SKM-1 treated with dmso at 0.1 percent for 144 hours (cell line): ENCODE measurements around the gene THSD4.
A peak's percentile ranks its signal among the peaks of the same experiment; 100 is the strongest.

Experiments used
- DNase-seq: peaks from one replicate; lab custom pipeline; 2025; ENCODE audit not compliant: unreplicated experiment; lab: John Stamatoyannopoulos, UW

Gene THSD4

DNA sequence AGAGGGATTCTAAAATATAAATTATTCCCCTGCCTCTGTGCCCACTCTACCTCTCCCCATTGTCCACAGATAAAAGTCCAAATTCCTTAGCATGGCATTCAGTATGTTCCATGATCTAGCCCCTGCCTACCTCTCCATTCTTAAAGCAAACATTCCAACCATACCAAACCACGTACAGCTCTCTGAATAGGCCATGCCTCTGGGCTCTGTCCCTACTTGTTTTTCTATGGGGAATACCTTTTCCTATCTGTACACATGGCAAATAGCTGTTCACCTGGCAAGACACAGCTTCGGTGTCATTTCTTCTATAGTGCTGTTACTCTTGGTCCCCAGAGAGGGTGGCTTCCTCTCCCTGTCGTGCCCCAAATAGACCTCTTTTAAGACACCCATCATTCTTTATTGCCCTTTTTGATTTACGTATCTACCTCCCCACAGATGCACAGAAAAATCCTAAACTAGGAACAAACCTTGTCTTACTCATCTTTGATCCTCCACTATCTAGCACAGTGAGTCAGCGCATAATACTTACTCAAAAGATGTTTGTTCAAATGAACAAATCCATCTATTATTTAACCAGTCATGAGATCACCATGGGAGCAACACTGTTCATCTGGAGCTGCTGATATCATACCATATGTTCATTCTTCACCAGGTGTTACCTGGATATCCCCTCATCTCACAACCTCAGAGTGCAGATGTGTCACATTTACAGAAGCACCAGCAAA is 329.8 kb downstream of the THSD4 start:
- DNase-seq, result no peak

DNA sequence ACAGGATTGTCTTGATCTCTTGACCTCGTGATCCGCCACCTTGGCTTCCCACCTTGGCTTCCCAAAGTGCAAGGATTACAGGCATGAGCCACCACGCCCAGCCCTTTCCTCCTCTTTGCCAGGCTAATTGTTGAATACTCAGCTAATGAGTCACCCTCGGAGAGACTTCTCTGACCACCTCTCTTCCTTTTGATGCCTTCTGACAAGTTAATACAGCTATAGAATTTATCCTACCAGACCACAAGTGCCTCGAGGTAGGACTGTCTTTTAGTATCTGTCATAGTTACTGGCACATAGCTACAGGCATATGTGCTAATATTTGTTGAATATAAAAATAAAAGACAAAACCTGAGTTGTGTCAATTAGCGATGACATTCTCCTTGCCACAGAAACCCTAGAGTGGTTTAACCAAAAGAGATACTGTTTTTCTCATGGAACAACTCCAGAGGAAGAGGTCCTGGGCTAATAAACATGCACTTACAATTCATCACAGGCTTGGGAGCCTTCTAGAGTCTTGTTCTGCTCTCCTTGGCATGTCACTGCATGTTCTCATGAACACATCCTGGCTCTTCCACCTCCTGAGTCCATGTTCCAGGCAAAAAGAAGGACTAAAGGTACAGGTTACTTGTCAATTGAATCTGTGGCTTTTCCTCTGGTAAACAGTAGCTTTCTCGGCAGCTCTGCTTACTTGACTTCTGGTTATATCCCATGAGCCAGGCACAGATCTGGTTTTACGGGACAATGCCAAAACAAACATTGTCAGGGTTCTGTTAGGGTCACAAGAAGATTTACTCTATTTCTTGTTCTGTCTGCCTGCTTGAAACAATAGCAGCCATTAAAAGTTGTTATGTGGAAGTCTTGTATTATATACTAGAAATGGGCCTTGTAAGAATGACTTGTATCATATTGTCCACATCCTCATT is 332.3 kb downstream of the THSD4 start:
- DNase-seq, result no peak

DNA sequence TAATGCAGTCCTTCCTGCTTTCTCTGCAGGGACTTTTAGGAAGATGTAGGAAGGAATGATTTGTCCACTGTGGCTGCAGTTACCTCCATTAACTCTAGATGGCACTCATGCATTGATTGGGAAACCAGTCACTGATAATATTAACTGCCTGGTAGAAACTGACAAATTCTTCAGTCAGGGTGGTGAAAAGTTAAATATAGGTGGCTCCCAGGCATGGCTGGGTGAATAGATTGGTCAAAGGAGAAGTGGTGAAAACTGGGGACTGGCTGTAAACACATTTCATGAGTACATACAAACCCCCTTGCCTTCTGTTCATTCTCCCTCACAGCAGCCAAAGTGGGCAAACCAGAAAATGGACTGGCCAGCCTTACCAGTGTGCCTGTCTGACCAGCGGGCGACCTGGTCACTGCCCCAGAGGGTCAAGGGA is 333.4 kb downstream of the THSD4 start:
- DNase-seq, result peak; percentile 5

DNA sequence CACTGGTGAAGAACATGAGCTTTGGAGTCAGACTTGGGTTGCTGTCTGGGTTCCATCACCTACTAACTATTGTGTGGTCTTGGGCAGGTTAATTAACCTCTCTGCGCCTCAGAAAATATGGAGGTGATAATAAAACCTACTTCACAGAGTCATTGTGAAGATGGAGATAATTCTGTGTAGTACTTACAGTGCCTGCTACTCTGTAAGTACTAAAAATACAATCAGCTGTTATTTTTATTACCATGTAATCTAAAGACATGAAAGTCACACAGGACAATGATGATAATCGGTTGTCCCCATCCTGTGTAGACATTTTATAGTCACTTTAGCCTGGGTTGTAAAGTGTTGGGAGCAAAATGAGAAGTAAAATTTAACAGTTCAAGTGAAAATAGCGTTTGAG is 334.1 kb downstream of the THSD4 start:
- no peak for DNase-seq

DNA sequence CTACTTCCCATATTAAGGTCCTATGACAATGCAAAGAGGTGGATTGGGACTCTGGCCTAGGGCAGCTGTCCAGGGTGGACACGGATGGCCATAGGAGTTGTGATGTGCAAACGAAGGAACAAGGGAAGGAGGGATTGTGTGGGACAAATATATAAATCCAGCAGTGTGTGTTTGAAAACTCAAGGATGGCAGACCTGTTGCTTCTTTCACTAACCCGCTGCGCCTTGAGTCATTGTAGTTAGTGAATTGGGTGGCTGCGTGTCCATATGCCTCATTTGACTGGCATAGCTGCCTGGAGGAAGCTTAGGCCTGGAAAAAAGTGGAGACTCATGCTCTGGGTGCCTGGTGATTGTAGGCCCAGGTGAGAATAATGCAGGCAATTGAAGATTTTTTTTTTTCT is 334.7 kb downstream of the THSD4 start:
- no peak for DNase-seq

DNA sequence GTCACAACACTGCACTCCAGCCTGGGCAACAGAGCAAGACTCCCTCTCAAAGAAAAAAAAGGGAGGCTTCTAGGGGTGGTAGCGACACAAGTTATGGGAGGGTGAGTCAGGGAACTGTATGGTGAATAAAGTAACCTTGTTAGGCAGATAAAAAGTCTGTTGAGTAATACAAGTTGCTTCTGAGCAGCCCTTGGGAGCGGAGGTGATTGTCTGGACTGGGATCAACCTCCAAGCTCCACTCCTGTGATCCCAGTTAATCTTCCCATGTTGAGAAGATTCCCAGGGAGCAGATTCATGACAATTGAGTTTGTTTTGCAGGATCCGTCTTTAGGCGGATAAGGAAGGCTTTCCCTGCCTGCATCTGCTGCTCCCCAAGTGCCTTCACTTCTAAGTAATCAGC is 335.9 kb downstream of the THSD4 start:
- no peak for DNase-seq

DNA sequence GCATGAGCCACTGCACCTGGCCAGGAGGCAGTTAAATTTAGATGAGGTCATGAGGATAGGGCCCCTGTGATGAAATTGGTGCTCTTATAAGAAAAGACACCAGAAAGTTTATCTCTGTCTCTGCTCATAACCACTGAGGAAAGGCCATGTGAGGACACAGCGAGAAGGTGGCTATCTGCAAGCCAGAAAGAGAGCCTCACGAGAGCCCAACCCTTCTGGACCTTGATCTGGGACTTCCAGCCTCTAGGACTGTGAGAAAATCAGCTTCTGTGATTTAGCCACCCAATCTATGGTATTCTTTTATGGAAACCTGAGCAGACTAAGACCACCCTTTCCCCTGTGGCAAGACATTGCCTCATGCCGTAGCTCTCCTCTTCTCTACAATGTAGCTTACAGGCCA is 337.6 kb downstream of the THSD4 start:
- DNase-seq, result no peak

DNA sequence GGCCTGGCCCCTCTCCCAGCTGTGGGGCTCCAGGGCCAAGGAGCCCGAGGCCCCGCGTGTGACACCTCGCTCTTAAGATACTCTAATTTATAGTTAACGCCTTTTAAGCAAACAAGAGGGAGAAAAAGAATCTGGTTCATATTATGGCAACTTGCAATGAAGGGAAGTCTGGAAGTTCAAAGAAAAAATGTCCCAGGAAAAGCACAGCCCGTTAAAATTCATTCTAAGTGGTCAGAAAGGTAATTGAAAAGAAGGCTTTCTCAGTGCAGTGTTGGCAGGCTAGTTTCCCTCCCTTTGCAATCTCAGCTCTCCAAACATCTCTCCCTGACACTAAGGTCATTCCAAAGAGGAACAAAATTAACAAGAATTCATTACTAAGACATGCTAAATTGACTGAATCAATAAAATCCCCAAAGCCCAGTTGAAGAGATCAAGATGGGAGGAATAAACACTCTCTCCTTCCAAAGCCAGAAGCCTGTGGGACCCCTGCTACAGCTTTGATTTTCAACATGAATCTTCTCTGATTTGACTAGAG is 339.3 kb downstream of the THSD4 start:
- DNase-seq, result no peak

DNA sequence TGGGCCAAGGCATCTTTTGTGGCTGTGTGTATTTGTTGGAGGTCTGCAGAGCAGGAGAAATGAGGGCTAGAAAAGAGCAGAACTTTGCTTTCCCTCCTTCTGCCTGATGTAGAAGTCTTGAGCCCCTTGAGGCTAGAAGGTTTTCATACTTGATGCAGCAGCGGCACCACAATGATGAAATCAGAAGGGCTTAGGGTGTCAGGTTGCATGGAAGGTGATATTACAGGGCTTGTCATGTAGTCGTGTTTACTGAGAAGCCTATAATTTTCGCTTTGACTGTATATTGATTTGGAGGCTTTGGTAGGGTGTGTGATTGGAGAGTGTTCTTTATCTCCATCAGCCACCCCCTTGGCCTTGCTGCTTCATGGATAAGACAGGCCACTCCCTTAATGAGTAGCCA is 339.8 kb downstream of the THSD4 start:
- DNase-seq, result no peak

DNA sequence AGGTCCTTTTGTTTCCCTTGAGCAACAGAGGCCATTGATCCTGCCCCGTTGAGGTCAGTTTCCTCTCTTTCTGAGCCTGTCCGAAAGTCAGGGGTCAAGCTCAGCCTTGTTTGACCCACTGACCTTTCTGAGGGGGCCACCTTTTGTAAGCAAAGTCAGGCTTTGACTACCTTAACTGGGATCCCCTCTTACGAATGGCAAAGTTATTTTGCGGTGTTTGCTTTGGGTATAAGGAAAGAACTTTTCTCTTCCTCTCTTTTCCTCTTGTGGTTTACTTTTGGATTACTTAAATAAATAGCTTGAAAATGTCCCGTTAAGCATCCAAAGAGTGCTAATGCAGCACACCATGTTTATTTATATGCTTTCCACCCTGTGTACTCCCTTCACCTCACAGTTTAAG is 340.6 kb downstream of the THSD4 start:
- DNase-seq, result no peak

DNA sequence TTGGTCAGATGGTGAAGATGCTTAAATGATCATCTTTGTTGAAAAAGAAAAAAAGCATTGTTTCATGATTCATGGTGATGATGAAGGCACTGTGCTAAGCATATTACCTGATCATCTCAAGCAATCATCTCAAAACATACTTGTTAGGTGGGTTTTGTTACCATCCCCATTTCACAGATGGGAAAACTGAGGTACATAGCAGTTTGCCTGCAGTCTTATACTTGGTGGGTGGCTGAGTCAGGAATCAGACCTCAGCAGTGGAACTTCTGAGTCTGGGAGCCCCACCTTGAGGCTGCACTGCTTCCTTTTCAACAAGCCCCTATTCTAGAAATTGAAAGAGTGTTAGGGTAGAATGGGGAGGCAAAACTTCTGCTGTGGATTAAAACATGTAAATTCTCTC is 341.1 kb downstream of the THSD4 start:
- no peak for DNase-seq

DNA sequence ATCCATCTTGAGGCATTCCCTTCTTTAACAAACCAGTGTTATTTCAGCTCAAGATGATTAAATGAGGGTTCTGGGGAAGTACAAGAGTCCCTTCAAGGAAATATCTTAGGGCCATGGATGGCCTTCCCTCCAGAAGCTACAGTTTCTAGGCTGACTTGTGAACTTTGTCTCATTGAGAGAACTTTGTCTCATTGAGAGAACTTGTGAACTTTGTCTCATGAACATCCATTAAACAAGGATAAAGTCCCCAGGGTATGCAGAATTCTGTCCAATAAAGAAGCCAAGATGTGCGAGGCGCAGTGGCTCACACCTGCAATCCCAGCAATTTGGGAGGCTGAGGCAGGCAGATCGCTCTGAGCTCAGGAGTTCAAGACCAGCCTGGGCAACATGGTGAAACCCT is 341.5 kb downstream of the THSD4 start:
- DNase-seq, result no peak

DNA sequence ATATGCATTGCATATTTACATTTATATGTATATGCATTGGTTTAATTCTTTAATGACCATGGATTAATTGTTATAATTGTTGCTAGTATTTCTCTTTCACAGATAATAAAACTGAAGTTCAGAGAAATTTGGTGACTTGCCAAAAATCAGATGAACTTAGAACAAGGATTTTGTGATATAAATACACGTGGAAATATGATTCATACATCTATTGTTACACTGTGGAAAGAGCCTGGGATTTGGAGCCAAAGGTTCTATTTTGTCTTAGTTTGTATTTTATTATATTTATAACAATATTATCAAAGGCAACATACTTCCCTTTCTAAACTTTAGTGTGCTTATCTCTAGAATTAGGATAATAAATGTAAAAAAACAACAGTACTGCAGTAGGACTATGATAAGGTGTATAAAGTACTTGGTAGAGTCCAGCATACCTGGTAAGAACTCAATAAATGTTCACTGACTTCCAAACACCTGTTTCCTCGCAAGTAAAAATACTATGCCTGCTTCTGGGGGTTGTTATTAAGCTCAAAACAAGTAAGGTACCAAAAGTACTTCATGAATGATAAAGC is 342.9 kb downstream of the THSD4 start:
- no peak for DNase-seq

DNA sequence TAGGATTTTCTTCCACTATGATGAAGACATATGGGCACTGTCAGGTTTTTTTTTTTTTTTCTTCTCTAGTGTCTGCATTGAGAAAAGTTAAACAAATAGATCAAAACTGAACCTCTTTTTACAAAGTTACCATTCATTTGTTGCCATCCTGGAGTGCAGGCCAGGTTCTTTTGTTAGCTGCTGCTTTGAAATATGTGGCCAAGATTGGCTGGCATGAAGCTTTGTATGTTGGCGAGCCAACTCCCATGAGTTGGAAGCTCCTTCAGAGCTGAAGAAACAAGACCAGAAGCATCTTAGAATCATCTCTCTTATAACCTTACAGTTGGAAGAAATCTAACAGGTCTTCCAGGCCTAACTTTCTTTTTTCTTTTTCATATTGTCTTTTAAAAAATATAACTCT is 346.5 kb downstream of the THSD4 start:
- DNase-seq, result no peak

DNA sequence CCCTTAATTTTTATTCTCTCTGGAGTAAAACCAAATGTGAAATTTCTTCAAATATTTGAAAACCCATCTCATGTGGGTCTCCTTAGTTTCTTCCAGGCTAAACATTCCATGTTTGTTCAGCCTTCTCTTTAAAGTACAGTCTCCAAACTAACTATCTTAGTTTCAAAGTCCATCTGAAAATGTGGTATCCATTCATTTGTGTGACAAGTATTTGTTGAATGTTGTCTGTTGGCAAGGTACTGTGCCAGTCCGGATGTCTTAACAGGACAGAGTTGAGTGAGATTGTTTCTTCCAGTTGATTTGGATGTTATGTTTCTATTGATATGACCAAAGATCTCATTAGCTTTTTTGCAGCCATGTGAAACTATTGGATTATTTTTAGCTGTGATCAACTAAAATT is 347.4 kb downstream of the THSD4 start:
- no peak for DNase-seq

DNA sequence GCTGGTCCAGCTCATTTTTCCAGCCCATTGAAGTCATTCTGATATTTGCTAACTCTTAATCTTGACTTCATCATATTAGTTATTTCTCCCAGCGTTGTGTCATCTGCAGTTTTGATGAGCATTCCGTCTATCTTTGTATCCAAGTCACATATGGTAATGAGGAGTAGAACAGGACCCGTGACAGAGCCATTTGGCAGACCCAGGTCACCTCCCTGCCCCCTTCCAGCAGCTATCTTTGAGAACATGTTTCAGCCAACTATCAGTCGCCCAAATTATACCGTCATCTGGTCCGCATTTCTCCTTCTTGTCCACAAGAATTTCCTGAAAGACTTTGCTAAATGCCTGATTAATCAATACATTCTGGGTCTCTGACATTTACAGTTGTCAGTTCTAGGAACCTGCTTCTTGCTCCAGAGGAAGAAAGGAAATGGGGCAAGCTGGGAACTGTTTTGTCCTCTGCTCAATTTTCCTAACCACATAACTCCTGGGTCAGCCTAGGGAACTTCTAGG is 347.9 kb downstream of the THSD4 start:
- DNase-seq, result no peak

DNA sequence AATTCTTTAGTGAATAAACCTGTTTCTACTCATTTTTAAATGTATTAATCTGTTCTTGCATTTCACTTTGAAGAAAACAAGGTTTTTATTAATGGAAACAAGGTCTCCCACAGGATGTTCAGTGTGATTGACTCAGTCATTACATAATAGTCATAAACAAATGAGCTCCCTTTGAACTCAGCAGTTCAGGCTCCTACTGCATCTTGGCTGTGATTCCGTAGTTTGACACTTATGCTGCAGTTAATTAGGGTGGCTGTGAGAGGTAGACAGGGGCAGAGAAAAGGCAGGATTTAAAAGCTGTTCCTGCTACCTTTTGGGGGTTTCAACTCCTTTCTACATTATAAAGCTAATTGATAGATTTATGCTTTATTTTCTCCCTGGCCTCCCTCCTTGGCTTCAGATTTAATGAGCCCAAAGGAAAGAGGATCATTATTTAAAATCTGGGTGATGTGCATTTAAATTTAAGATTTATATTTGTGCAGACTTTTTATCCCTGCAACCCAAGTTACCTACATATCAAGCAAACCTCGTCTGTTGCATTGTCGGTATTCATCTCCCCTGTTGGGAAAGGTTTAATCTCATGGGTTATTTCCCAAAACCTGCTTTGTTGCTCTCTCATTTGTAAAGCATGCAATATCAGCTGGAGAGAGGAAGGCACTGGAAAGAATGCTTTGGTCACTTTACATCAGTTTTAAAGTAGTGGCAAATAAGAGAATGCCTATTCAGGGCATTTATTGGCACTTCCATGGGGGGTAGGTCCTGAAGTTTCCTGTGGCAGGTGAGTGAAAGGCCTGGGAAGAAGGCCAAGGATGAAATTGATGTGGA is 350.1 kb downstream of the THSD4 start:
- DNase-seq, result no peak

DNA sequence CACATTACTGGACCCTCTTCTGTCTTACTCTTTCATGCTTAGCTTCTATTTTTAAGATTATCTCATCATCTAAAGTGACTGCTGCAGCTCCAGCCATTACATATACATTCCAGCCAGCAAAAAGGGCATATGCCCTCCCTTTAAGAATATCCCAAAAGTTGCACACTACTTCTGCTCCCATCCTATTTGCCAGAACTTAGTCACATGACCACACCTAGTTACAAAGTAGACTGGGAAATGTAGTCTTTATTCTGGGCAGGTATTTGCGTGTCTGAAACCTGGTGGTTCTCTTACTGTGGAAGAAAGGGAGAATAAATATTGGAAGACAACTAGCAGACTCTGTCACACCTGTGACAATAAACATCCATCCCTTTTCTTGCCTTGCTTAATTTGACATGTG is 353.4 kb downstream of the THSD4 start:
- no peak for DNase-seq

DNA sequence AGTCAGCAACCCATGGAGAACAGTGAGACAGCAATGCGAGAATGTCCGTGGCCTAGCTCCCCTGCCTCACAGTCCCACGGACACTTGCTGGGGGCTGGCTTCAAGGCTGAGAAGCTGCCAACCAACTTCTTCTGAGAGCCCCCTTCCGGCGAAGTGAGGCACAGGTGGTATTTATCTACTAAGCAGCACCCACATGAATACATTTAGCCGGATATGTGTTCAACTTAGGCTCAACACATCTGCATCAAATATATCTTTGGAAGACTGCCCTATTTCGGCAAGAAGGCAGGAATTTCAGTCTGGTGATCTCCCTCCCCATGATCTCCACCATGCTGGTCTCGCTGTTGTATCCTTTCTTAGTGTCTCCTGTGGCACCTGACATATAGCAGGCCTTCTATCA is 354.1 kb downstream of the THSD4 start:
- DNase-seq, result no peak

DNA sequence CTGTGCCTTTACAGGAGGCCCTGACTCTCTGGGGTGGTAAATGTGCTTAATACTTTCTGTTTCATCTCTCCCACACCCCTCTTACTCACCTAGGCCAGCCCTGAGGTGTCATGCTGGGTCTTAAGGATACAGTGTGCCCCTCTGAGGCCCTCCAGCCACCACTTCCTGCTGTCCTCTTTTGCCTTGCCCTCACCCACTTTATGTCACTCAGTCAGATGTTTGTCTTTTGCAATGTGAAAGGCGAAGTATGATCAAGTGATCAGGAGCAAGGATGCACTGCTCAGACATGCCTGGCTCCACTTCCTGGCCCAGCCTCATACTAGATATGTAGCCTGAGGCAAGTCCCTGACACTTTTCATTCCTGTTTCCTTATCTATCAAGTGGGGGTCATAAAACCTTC is 356.1 kb downstream of the THSD4 start:
- DNase-seq, result no peak

DNA sequence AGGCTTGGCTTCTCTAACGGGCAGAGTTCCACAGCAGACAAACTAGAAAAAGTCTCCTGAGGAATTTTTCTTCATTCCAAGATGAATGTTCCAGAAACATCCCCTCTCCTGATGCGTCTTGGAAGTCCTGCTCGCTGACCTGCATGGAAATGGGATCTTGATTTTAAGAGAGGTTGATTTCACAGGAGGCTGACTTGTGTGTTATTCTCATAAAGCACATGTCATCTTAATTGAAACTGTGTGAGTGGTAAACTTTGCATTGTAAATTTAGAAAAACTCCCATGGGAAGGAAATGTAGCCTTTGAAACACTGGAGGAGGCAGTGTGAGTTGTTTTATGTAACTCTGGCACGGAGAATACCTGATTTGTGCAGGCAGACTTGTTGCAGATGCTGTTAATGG is 357.3 kb downstream of the THSD4 start:
- no peak for DNase-seq
